HCT116 (cell line): ENCODE results near the gene MRGPRX2.

ENCODE experiments used
- CBX3 ChIP-seq: IDR thresholded peaks from 2 replicates; pipeline ENCODE4 v1.6.1; 2012; ENCODE audit warnings: low read depth
- EGR1 ChIP-seq: IDR thresholded peaks from 2 replicates; pipeline ENCODE4 v1.6.1; 2012; ENCODE audit warnings: low read depth
- EZH2 ChIP-seq: fragments of 200-600 bp; sonication (generic); IDR thresholded peaks from 2 replicates; pipeline ENCODE4 v1.6.1; 2017; ENCODE audit warnings: antibody characterized with exemption, mixed run types
- EZH2phosphoT487 ChIP-seq: fragments of 200-600 bp; IDR thresholded peaks from 2 replicates; pipeline ENCODE4 v1.6.1; 2018; ENCODE audit warnings: antibody characterized with exemption, borderline replicate concordance
- POLR2A ChIP-seq: IDR thresholded peaks from 2 replicates; pipeline ENCODE4 v1.7.0; 2011; ENCODE audit warnings: borderline replicate concordance; ENCODE audit not compliant: insufficient read depth, insufficient read length; ENCODE audit errors: extremely low read depth
- POLR2AphosphoS5 ChIP-seq: IDR thresholded peaks from 2 replicates; pipeline ENCODE4 v1.6.1; 2011; ENCODE audit warnings: mild to moderate bottlenecking, low read depth, low read length, moderate library complexity
- RAD21 ChIP-seq: IDR thresholded peaks from 2 replicates; pipeline ENCODE4 v1.6.1; 2012; ENCODE audit warnings: low read depth, mild to moderate bottlenecking
- TCF7L2 ChIP-seq: IDR thresholded peaks from 2 replicates; pipeline ENCODE4 v1.7.0; 2011; ENCODE audit warnings: borderline replicate concordance, inconsistent platforms; ENCODE audit not compliant: insufficient read depth, insufficient read length; ENCODE audit errors: extremely low read depth
- YY1 ChIP-seq: IDR thresholded peaks from 2 replicates; pipeline ENCODE4 v1.6.1; 2011; ENCODE audit warnings: low read length, low read depth, moderate library complexity, mild to moderate bottlenecking; ENCODE audit not compliant: insufficient replicate concordance; ENCODE audit errors: extremely low read depth
- ZFX ChIP-seq: fragments of 450-650 bp; IDR thresholded peaks from 2 replicates; pipeline ENCODE4 v1.6.1; 2017
- ZNF274 ChIP-seq: fragments of 200-500 bp; sonication (Bioruptor generic); IDR thresholded peaks from 2 replicates; pipeline ENCODE4 v1.6.1; 2014; ENCODE audit warnings: mild to moderate bottlenecking, low read depth, low read length, inconsistent platforms
- TF ChIP-seq, protein P1 (sequence below), 3 experiments: fragments of 200-600 bp in 1 of 3; sonication (generic) in 1 of 3; IDR thresholded peaks in 2 of 3; conservative IDR thresholded peaks in 1 of 3; 2 replicates each; pipeline ENCODE4 v1.5.1; 2012 to 2017; ENCODE audit warnings: low read depth in 2 of 3, low read length in 2 of 3, antibody characterized with exemption in 1 of 3, borderline replicate concordance in 1 of 3, control low read depth in 1 of 3, mild to moderate bottlenecking in 1 of 3, mixed read lengths in 1 of 3, mixed run types in 1 of 3, moderate library complexity in 1 of 3; ENCODE audit not compliant: insufficient read depth in 1 of 3
- TF ChIP-seq, protein P2 (sequence below): IDR thresholded peaks from 2 replicates; pipeline ENCODE4 v1.6.1; 2012; ENCODE audit warnings: low read depth
- TF ChIP-seq, protein P3 (sequence below): IDR thresholded peaks from 2 replicates; pipeline ENCODE4 v1.6.1; 2012

DNA sequence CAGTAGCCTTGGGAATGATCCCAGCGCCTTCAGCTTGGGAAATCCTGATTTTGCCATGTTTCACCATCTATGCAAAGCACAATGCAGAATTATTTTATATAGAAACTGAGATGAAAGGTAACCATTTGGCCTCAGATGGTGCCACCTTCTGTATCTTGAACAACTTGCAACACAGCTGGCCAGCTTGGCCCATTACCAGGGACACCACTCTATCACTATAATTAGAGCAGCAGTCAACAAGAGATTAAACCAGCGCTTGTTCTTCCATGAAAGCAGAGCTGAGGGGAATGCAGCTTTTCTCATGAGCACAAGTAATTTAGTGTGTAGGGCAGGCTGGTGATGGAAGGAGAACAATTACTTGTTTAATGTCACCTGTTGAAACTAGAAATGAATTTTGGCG, 49.8 kb upstream of the MRGPRX2 start:
- TF ChIP-seq, protein P1, sequence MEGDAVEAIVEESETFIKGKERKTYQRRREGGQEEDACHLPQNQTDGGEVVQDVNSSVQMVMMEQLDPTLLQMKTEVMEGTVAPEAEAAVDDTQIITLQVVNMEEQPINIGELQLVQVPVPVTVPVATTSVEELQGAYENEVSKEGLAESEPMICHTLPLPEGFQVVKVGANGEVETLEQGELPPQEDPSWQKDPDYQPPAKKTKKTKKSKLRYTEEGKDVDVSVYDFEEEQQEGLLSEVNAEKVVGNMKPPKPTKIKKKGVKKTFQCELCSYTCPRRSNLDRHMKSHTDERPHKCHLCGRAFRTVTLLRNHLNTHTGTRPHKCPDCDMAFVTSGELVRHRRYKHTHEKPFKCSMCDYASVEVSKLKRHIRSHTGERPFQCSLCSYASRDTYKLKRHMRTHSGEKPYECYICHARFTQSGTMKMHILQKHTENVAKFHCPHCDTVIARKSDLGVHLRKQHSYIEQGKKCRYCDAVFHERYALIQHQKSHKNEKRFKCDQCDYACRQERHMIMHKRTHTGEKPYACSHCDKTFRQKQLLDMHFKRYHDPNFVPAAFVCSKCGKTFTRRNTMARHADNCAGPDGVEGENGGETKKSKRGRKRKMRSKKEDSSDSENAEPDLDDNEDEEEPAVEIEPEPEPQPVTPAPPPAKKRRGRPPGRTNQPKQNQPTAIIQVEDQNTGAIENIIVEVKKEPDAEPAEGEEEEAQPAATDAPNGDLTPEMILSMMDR (IDR thresholded peaks at IDR 0.05 in 2 of 3, conservative IDR thresholded peaks at IDR 0.05 in 1 of 3; ENCODE audit: borderline replicate concordance in 1 of 3, insufficient read depth in 1 of 3, low read depth in 2 of 3, low read length in 2 of 3), result 0 out of 6 replicates have a peak, but pooled peaks of 1 of the 3 experiments have one; percentile 17
- TF ChIP-seq POLR2A, result no peak
- TF ChIP-seq RAD21, result peak; percentile 30; the same call in 1 of the 2 replicates
- TF ChIP-seq, protein P2, sequence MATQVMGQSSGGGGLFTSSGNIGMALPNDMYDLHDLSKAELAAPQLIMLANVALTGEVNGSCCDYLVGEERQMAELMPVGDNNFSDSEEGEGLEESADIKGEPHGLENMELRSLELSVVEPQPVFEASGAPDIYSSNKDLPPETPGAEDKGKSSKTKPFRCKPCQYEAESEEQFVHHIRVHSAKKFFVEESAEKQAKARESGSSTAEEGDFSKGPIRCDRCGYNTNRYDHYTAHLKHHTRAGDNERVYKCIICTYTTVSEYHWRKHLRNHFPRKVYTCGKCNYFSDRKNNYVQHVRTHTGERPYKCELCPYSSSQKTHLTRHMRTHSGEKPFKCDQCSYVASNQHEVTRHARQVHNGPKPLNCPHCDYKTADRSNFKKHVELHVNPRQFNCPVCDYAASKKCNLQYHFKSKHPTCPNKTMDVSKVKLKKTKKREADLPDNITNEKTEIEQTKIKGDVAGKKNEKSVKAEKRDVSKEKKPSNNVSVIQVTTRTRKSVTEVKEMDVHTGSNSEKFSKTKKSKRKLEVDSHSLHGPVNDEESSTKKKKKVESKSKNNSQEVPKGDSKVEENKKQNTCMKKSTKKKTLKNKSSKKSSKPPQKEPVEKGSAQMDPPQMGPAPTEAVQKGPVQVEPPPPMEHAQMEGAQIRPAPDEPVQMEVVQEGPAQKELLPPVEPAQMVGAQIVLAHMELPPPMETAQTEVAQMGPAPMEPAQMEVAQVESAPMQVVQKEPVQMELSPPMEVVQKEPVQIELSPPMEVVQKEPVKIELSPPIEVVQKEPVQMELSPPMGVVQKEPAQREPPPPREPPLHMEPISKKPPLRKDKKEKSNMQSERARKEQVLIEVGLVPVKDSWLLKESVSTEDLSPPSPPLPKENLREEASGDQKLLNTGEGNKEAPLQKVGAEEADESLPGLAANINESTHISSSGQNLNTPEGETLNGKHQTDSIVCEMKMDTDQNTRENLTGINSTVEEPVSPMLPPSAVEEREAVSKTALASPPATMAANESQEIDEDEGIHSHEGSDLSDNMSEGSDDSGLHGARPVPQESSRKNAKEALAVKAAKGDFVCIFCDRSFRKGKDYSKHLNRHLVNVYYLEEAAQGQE, result no peak
- TF ChIP-seq POLR2AphosphoS5, result no peak
- TF ChIP-seq YY1, result no peak
- TF ChIP-seq CBX3, result no peak
- TF ChIP-seq EZH2phosphoT487, result no peak
- no peak for TF ChIP-seq TCF7L2
- TF ChIP-seq EGR1, result no peak
- TF ChIP-seq EZH2, result no peak
- TF ChIP-seq, protein P3, sequence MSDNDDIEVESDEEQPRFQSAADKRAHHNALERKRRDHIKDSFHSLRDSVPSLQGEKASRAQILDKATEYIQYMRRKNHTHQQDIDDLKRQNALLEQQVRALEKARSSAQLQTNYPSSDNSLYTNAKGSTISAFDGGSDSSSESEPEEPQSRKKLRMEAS, result no peak
- TF ChIP-seq ZFX, result no peak
- TF ChIP-seq ZNF274, result no peak
